Epithelial cell of esophagus (primary cell): ENCODE measurements around the gene CLMN.

Source experiments
- DNase-seq: peaks from one replicate; pipeline ENCODE4 v3.0.0; 2010; ENCODE audit warnings: low read depth
- H3K4me3 ChIP-seq: 2 replicates; pipeline ENCODE4 v1.5.1; 2011; ENCODE audit warnings: mild to moderate bottlenecking, low read length, control low read depth
- TF ChIP-seq, protein P1 (sequence below): IDR thresholded peaks from 2 replicates; pipeline ENCODE4 v1.5.1; 2011; ENCODE audit warnings: low read depth, mild to moderate bottlenecking, low read length, control low read depth, inconsistent platforms; ENCODE audit not compliant: insufficient read depth; ENCODE audit errors: missing control alignments

CLMN gene

DNA sequence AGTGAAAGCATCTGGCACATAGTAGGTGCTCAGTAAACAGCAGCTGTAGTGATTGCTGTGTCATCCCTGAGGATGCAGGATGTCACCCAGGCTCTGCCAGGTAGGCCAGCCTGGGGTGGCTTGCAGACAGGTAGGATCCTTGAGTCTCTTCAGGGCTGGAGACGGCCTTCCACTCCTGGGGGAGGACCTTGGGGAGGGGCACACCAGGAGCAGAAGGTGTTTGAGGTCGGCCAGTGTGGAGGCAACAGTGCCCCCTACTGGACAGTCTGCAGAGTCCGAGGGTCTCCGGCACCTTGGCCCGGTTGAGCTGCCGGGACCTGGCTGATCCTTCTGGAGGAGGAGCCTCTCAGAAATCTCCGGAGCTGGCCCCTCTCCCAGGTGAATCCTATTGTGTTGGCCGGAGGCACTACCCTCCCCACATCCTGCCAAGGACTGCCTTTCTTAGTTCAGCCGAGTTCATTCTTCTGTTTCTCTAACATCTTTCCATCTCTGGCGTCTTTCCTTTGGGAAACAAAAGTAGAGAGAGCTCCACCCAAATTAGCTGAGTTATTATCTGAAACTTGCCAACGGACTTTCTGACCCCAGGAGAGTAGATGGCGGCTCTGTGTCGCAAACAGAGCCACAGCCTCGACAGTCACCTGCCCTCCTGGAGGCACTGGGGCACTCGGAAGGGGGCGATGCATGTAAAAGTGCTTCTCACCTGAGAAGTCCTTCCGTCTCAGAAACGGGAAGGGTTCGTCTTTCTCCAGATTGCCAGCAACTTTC lies 41.8 kb upstream of the CLMN start:
- H3K4me3 ChIP-seq = no peak overlapping the region
- TF ChIP-seq, protein P1, sequence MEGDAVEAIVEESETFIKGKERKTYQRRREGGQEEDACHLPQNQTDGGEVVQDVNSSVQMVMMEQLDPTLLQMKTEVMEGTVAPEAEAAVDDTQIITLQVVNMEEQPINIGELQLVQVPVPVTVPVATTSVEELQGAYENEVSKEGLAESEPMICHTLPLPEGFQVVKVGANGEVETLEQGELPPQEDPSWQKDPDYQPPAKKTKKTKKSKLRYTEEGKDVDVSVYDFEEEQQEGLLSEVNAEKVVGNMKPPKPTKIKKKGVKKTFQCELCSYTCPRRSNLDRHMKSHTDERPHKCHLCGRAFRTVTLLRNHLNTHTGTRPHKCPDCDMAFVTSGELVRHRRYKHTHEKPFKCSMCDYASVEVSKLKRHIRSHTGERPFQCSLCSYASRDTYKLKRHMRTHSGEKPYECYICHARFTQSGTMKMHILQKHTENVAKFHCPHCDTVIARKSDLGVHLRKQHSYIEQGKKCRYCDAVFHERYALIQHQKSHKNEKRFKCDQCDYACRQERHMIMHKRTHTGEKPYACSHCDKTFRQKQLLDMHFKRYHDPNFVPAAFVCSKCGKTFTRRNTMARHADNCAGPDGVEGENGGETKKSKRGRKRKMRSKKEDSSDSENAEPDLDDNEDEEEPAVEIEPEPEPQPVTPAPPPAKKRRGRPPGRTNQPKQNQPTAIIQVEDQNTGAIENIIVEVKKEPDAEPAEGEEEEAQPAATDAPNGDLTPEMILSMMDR = peak; percentile 49
- DNase-seq = peak; percentile 27

DNA sequence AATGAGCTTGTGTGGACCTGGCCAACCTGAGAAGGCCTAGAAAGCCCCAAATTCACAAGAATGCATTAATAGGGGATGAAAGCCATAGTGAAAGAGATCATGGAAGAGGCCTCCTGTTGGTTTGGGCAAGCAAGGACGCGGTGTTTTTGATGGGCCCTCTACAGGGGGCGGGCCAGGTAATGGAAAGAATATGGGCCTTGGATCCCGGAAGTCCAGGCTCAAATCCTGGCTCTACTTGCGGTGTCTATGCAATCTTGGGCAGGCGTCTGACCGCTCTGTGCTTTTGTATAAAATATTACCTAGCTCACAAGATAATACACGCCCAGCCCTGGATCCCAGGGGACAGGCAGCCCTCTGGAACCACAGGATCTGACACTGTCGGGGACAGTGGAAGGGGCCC lies 41.1 kb upstream of the CLMN start:
- TF ChIP-seq, protein P1 = no peak
- no peak for DNase-seq
- no peak overlapping the region for H3K4me3 ChIP-seq

DNA sequence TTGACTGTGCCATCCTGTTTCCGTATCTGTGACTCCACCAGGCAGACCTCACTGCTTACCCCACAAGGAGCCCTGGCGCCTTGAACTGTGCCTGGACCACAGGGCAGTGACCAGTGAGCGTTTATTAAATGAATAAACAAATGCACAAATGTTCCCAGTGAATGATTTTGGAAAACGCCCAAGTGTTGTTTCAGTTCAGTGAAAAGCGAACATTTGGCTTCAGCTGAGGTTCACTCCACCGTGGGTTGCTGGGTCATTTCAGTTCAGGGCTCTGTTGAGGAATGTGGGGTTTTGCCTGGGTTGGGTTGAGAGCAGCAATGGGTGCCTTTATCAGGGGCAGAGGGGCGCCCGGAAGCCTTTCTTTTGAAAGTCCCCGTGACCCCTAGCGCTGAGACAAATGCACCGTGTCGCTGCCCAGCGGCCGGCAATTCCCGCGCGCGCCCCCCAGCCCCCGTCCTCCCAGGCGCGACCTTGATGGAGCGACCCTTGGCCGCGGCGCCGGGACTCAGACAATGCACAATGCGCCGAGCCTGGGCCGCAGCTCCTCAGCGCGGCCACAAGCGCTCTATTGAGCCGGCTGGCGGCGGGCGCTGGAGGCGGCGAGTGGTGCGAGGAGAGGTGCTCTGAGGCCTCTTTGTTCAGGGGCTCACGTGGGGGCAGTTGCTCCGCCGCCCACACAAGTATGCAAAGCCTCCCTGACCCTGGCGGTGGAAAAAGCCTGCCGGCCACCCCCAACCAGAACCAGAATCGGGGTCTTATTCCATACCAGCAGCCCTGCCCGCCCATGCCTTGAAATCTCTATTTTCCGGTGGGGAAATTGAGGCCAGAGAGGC lies 40.5 kb upstream of the CLMN start:
- no peak for DNase-seq
- no peak overlapping the region for H3K4me3 ChIP-seq
- TF ChIP-seq, protein P1 = no peak

DNA sequence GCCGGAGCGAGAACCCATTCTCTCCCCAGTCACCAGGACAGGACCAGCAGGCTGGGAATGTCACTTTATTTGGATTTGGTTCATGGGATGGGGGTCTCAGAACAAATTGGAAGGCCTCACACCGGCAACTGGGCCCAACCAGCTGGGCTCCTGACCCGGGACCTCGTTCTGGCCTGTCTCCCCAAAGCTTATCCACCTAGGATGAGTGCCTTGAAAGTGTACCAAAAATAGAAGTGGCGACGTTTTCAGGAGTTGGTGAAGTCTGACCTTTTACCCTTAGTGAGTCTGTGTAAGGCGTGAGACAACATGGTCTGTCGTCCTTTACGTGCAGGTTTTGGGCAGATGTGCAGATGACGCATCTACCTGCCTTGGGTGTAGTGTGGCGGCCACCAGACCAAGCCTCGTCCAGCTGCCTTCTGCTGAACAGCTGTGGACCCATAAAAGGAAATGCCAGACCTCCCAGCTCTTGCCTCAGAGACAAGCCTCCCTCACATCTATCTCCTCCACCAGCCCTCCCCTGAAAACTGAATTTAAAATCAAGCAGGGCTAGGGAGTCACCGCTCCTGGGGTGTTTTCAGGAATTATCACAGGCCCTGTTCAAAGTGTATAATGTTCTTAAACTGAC lies 36.6 kb upstream of the CLMN start:
- H3K4me3 ChIP-seq = no peak overlapping the region
- TF ChIP-seq, protein P1 = no peak
- DNase-seq = no peak

DNA sequence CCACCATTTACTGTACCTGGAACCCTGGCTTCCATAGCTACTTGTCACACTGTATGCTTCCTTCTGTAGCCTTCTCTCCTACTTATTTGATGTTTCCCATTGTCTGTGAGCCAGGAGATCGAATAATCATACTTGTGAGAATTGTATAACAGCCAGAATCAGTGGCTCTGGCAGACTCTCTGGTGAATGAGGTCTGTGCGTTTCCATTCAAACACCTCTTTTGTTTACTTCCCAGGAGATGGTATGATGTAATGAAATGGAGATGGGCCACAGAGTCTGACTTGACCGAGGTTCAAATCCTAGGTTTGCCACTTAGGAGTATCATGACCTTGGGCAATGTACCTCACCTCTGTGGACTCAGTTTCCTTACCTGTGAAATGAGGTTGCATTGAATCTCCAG lies 35.7 kb upstream of the CLMN start:
- no peak overlapping the region for H3K4me3 ChIP-seq
- TF ChIP-seq, protein P1 = no peak
- no peak for DNase-seq

DNA sequence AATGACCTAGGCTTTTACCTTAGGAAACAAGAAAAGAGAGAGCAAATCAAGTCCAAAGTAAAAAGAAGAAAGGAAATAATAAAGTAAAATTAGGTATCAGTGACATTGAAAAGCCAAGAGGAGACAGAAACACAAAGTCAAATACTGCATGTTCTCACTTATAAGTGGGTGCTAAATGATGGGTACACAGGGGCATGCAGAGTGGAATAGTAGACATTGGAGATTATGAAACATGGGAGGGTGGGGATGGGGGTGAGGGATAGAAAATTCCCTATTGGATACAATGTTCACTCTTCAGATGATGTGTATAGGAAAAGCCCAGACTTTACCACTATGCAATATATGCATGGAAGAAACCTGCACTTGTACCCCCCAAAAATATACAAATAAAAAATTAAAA lies 35.1 kb upstream of the CLMN start:
- DNase-seq = no peak
- TF ChIP-seq, protein P1 = no peak
- H3K4me3 ChIP-seq = no peak overlapping the region
